COLO829 (cell line): Measurements from ENCODE around the gene PET117.
A peak's percentile ranks its signal among the peaks of the same experiment; 100 is the strongest.
"Not testable (repeated sequence)": the region's sequence is repeated elsewhere in the genome, so short reads cannot be mapped to it uniquely, and the experiment has no call there.

Experiments
- DNase-seq: peaks from one replicate; pipeline ENCODE4 v3.0.0; 2012; ENCODE audit warnings: low spot score

The PET117 gene, protein sequence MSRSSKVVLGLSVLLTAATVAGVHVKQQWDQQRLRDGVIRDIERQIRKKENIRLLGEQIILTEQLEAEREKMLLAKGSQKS

DNA sequence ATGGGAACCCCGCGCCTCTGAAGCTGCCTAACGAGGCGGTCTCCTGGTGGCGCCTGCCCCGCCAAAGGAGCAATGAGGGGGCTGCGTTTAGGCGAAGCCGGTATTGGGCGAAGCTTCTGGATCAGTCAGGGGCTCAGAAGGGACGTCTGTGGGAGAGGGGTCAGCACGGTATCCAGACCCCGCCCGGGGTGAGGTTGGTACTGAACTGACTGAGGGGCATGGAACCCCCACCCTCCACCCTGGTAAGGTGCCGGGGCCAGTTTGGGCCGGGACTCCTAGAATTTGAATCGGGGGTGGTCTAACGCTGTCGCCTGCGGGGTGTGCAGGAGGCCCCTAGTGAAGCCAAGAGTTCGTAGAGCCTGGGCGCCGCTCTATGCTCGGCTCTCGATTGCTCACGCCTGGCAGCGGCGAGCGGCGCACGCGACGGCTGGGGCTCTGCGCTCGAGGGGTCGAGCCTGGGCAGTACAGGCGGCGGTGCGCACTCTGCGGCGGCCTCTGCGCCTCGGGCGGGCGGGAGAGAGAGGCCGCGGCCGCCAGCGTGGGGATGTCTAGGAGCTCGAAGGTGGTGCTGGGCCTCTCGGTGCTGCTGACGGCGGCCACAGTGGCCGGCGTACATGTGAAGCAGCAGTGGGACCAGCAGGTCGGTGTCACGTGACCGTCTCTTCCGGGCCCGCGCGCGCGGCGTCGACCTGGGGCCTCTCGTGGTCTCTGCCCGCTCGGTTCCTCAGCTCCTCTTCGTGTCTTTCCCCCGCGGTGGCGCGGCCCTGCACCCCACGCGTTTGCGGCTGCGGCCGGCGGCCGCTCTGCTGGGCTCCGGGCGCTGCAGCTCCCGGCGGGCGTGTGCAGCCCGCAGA, at the start of gene PET117, which contains the start of gene KAT14:
Gene PET117 (plus strand): TSS at position 452 of the 854 bp plus-strand sequence. CDS start 93 bp downstream, at position 545.
Gene KAT14 (plus strand): TSS at position 452 of the 854 bp plus-strand sequence. CDS start 4,798 bp downstream, outside the sequence.
- DNase-seq = peak; percentile 75

DNA sequence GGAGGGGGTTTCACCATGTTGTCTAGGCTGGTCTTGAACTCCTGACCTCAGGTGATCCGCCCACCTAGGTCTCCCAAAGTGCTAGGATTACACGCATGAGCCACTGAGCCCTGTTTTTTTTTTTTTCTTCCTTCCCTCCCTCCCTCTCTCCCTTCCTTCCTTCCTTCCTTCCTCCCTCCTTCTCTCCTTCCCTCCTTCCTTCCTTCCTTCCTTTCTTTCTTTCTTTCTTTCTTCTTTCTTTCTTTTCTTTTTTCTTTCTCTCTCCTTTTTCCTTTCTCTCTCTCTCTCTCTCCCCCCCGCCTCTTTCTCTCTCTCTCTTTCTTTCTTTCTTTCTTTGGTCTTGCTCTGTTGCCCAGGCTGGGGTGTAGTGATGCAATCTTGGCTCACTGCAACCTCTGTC, 49.4 kb upstream of the PET117 start:
- DNase-seq = not testable (repeated sequence)

DNA sequence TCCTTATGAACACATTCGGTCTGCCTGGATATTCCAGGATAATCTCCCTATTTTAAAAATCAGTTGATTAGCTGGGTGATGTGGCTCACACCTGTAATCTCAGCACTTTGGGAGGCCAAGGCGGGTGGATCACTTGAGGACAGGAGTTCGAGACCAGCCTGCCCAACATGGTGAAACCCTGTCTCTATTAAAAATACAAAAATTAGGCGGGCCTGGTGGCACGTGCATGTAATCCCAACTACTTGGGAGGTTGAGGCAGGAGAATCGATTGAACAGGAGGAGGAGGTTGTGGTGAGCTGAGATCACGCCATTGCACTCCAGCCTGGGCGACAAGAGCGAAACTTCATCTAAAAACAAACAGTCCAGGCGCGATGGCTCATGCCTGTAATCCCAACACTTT, 48.8 kb upstream of the PET117 start:
- DNase-seq = not testable (repeated sequence)

DNA sequence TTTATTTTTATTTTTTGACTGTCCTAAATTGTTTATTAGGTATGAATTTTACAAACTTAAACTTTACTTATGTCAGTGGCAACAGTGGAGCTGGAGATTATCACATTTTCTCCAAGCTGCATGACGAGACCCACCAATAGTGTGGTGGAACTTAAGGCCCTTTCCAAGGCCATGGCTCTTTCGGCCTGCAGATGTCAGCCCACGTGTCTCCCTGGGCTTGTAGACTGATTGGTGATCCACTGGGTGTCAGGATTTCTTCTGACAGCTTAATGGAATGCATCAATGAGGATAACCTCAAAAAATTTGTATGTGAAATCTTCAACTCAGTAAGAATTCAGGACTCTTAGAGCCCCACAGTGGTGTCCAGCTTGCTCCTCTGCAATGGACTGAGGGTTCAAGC, 47.6 kb upstream of the PET117 start:
- no peak for DNase-seq

DNA sequence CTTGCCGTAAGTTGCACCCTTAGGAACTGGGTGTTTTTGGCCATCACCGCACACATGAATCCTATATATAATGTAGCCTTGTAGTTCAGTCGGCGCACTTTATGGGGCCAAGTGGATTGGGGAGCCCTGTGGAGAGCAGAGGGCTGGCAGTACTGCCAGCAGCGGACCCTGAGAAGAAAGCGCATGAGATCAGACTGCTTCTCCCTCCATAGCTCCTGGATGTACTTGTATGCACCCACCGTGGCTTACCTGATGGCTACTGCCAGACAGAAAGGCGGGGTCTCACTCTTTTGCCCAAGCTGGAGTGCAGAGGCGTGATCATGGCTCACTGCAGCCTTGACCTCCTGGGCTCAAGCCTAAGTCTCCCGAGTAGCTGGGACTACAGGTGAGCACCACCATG, 47.2 kb upstream of the PET117 start:
- DNase-seq = no peak

DNA sequence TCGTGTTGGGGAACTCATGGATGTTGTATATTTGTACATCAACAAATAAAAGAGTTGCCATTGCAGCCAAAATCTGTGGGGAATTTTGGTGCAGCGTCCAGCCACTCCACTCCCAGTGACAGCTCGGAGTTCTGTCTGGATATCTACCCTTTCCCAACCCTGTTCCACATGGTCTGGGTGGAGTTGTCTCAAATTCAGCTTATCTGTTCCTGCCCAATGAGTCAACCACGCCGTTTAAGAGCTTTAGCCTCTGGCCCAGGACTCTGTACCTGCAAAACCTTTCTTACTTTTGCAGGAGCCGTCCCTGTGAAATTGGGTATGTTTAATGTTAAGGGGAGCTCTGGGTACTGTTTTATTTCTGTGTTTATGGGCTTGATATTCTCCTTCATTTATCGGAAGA, 46.0 kb upstream of the PET117 start:
- DNase-seq = no peak

DNA sequence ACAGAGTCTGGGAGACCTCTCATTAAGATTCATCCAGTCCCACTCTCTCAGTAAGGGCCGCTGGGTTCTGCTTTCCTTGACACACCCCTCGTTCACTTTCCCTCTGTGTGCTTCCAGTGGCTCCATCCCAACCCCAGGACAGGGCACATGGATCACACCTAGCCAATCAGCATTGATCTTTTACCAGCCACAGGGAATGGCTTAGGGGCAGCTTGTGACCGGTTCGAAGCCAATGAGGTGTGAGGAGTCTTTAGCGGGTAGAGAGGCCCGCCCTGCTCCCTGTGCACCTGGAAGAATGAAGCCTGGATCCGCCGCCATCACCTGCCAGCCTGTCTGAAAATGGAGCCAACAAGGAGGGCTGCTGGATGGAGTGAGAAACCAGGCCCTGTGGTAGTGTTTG, 44.8 kb upstream of the PET117 start:
- DNase-seq = no peak

DNA sequence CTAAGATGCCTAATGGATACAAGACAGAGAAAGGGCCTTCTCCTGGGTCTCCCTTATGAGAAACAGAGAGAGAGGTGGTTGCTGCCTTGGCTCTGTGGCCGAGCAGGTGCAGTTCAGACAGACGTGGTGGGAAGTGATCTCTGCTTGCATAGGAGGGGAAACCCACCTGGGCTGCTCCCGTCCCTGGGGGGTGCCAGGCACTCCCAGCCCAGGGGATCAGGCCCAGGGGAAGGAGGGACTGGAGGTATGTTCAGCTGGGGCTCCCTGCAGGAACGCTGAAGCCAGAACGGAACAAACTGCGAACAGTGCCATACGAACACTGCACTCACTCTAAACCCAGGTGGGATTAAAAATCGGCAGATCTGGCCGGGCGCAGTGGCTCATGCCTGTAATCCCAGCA, 44.3 kb upstream of the PET117 start:
- DNase-seq = no peak

DNA sequence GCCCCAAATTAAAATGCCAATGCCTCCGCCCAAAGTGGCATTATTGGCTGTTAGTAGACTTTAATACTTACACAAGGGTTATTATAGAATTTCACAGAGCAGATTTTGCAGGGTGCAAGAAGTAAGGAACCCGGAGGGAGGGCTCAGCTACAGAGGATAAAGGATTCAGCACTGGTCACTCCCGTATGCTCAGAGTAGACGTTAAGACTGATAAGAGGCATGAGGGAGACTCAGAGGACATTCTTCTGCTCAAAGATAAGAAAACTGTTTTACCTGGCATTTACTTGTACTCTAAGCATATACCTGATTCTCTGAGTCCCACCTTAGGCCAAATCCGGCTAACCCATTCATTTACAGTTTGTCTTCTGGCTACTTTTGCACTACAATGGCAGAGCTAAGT, 43.5 kb upstream of the PET117 start:
- DNase-seq = no peak

DNA sequence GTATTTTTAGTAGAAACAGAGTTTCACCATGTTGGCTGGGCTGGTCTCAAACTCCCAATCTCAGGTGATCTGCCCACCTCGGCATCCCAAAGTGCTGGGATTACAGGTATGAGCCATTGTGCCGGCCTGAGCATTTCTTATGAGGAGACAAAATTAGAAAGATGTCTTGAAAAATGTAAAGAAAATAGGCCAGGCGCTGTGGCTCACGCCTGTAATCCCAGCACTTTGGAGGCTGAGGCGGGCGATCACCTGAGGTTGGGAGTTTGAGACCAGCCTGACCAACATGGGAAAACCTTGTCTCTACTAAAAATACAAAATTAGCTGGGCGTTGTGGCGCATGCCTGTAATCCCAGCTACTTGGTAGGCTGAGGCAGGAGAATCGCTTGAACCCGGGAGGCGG, 37.1 kb upstream of the PET117 start:
- not testable (repeated sequence) for DNase-seq

DNA sequence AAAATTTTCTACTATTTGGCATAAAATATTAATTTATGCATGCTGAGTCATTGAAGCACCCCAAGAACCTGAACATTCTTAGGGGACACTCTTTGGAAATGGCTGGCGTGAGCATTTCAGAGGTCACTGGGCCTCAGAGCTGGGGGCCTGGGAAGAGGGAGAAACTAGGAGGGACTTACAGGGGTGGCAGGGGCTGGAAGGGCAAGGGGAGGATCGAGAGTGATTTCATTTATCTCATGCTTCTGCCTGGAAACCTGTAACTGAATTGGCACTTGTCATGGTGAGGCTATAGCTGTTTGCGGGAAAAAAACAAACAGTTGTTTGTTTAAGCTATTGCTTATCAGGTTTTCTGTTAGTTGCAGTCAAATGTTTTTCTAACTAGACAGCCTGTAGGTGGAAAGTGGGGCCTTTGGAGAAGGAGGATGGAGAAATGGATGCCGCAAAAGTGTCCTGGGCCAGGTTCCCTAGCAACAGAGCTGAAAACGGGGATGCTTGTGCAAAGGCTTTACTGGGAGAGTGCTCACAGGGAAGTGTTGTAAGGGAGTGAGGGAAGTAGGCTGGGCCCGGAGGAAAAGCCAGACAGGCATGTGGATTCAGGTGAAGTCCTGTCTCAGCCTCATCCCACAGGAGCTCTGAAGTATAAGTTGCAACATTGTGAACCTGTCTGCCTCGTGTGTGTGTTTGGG, 36.4 kb upstream of the PET117 start:
- no peak for DNase-seq

DNA sequence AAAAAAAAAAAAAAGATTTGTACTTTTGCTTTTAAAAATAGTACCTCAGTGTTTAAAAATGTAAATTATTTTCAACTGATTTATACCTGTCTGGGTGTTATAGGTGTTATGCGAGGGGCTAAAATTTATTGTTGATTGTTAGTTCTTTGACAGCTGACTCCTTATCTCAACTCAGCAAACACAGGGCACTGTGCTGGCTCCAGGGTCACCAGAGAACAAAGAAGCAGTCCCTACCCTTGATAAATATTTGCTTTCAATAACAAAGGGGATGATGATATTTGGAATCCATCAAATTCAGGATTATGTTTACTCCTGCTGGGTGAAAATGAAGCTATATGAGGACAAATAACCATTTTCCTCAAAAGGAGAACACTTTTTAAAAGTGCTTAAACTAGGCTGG, 34.2 kb upstream of the PET117 start:
- no peak for DNase-seq

DNA sequence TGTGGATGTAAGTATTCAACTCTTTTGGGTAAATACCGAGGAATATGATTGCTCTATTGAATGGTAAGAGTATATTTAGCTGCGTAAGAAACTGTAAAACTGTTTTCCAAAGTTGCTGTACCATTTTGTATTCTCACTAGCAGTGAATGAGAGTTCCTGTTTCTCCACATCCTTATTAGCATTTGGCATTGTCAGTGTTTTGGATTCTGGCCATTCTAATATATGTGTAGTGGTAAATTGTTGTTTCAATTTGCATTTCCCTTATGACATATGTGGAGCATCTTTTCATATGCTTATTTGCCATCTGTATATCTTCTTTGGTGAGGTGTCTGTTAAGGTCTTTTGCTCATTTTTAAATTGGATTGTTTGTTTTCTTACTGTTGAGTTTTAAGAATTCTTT, 29.3 kb upstream of the PET117 start:
- no peak for DNase-seq

DNA sequence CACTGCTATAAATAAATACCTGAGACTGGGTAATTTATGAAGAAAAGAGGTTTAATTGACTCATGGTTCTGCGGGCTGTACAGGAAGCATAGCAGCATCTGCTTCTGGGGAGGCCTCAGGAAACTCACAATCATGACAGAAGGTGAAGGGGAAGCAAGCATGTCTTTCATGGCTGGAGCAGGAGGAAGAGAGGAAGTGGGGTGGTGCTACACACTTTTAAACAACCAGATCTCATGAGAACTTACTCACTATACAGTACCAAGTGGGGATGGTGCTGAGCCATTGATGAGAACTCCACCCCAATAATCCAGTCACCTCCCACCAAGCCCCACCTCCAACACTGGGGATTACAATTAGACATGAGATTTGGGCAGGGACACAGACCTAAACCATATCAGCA, 9.1 kb upstream of the PET117 start:
- DNase-seq = not testable (repeated sequence)

DNA sequence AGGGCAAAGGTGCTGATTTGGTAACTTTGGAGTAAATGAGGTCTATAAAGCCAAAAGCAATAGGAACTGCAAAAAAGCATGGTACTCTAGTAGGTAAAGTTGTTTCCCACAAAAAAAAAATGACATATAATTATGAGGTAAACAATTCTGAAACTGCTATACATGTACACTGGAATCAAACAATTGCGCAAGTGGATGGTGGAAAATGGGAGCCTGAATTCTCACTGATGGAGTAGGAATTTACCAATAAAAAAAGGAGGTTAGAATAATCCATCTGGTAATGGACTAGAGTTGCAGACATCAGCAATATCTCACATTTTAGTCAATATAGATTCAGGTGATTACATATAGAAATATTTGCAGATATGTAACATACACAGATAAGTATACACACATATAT, 5.0 kb upstream of the PET117 start:
- DNase-seq = no peak

DNA sequence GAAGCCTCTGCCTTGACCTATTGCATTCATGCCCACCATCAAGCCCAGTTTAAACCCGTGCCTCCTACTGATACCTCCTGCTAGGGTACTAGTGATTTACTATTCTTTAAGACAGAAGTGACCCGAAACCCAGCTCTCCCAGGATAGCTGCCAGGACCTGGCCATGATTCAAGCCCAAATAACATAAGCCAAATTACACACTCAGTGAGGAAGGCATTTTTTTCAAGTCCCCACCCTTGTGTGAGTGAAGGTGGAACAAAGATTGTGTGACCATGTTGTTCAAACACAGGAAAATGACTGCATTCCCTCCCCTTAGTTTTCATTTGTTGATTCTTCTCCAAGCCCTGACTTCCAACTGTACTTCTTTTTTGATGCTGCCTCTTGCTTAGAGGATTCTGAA, 3.7 kb upstream of the PET117 start:
- DNase-seq = no peak

DNA sequence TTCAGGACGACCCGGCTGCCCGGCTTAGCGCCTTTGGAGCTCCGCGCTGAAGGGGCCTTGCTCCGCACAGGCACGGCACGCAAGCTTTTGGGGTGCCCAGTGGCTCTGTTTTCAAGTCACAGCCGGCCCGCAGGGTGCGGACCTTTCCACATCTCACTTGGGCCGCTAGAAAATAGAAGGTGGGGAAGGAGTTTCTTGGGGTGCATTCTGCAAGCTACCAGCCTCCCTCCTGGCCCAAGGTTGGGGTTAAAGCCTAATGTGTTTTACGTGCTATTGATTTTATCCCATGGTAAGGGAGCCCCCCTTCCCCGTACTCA, 561 bp downstream of the PET117 start:
- no peak for DNase-seq

DNA sequence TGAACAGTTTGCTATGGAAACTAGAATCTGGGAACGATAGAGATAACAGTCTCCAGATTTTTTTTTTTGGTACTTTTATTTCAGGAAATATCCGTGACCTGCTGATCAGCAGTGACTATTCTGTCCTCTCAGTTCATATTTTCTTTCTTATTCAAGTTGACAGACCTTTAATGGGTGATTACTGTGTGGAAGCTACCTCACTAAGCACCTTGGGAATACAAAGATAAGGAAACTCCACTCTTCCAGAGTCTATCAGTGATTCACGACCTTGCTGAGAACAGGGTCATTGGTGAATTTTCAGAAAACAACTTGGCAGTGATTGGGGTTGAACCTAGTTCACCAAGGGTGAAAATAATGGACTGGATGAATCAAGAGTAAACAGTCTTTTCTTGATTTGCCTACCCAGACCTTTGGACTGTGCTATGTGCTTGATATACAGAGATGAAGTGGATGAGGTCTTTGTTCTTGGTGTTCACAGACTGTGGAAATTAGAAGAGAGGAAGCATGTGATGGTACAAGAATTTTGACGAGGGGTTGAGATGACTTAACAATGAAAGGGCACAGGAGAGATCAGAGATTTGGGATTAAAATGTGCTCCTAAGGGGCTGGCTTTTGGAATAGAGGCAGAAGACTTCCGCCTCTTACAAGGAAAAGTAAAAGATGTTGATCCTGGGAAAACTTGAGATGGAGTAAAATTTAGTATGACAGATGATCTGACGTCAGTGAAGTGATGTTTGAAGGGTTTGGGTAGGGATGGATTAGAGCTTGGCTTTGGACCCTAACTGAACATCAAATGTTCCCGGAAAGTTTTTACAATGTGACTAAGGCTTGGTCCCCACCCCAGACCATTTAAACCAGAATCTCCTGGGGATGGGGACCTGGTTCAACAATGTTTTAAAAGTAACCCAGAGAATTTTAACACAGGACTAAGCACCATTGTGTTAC, 1.2 kb downstream of the PET117 start:
- DNase-seq = peak; percentile 25

DNA sequence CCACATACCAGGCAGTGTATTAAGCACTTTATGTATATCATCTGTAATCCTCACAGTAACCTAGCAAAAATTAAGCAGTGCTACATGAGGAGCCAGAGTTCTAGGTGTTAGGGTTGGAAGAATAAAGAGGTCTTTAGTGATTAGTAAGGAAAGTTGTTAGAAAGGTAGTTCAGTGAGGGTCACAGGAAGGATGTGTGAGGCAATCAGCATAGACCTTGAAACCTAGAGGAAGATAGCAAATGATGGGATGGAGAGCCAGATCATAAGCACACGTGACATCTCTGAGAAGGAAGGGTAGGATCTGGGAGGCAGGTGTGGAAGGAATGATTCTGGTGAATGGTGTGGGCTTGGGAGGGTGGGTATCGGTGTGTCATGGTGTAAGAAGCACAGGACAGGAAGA, 2.2 kb downstream of the PET117 start:
- DNase-seq = no peak

DNA sequence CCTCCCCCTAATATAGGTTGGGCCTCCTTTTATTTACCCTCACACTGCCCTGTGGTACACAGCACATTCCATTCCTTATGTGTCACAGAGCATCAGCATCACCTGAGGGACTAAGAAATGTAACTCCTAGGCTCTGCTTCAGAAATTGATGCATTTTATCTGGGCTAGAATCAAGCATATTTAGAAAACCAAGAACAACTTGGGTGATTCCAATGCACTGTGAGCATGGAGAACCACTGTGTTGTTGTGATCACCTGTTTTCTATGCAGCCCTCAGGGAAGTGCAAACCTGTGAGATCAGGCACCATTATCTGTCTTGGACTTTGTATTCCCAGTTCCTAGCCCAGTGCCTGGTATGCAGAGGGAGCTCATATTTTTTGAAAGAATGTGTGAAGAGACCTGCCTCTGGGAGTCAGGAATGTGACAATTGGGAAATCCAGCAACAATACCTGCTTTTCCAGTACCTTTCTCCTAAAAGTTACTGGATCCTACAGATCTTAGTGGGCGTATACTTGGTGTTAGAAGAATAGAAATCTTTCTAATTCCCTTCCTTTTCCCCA, 7.0 kb downstream of the PET117 start:
- DNase-seq = no peak

DNA sequence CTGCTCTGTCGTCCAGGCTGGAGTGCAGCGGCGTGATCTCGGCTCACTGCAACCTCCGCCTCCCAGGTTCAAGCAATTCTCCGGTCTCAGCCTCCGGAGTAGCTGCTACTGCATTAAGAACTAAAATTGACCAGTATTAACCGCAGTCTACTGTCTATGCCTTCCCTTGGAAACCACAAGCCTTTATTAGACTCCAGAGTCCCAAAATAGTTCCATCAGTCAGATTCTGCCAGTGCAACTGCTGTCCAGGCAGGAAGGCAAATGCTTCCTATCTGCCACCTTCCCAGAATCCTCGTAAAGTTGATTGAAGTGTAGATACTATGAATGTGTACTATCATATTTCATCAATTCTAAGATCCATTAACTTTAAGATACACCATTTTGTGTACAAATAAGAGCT, 16.7 kb downstream of the PET117 start:
- DNase-seq = no peak

DNA sequence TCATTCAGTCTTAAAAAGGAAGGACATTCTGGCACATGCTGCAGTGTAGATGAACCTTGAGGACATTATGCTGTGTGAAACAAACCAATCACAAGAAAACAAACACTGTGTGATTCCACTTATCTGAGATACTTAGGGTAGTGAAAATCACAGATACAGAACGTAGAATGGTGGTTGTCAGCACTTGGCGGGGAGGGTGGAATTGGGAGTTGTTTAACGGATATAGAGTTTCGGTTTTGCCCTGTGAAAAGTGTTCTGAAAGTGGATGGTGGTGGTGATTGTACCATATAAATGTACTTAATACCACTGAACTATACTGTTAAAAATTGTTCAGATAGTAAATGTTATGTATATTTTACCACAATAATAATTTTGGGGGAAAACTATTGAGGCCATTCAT, 18.4 kb downstream of the PET117 start:
- DNase-seq = no peak
